Measurements from ENCODE around the gene CDH19.

CDH19 gene

GRCh38 chr18:66533693-66534092, 70.2 kb downstream of the CDH19 start:
- no peaks in the 10 kb centered on the region for H4K20me1 ChIP-seq (ENCODE audit: insufficient read depth, low read length)
- H3K27ac ChIP-seq (ENCODE audit: low read length), result no peak overlapping the region
- H3K9me3 ChIP-seq (ENCODE audit: insufficient read depth, low read length), result no peaks in the 10 kb centered on the region
- H3K4me3 ChIP-seq (ENCODE audit: low read length), result no peak overlapping the region
- H3K36me3 ChIP-seq (replicated peaks; ENCODE audit: low read depth, low read length), result no peaks in the 10 kb centered on the region
- no peaks in the 10 kb centered on the region for H3K4me1 ChIP-seq (ENCODE audit: low read length)
- peak overlapping the region; percentile 37; the same call in 1 of the 2 replicates for H2AFZ ChIP-seq (ENCODE audit: low read depth, low read length)
- H3K9ac ChIP-seq (ENCODE audit: low read length), result no peak overlapping the region
- no peaks in the 10 kb centered on the region for H3K79me2 ChIP-seq (ENCODE audit: low read length)
- no peak overlapping the region for H3K4me2 ChIP-seq (ENCODE audit: low read length)
- no peaks in the 10 kb centered on the region for H3K27me3 ChIP-seq (ENCODE audit: low read depth, low read length)
- TF ChIP-seq EZH2phosphoT487 (IDR thresholded peaks at IDR 0.05; ENCODE audit: low read depth), result no peak
- TF ChIP-seq CTCF (IDR thresholded peaks at IDR 0.05; ENCODE audit: low read depth, low read length), result peak; percentile 18; the same call in 1 of the 2 replicates

GRCh38 chr18:66523219-66523991, 80.5 kb downstream of the CDH19 start:
- Histone ChIP-seq H3K4me1 (ENCODE audit: low read length) (no peaks in the 10 kb centered on the region), H3K9ac (ENCODE audit: low read length) (no peak overlapping the region), H3K4me3 (ENCODE audit: low read length) (no peak overlapping the region), H3K9me3 (ENCODE audit: insufficient read depth, low read length) (no peaks in the 10 kb centered on the region), H2AFZ (ENCODE audit: low read depth, low read length) (peak overlapping the region; percentile 48), H3K27me3 (ENCODE audit: low read depth, low read length) (no peaks in the 10 kb centered on the region), H3K79me2 (ENCODE audit: low read length) (no peaks in the 10 kb centered on the region), H3K4me2 (ENCODE audit: low read length) (no peak overlapping the region), H4K20me1 (ENCODE audit: insufficient read depth, low read length) (no peaks in the 10 kb centered on the region), H3K27ac (ENCODE audit: low read length) (no peak overlapping the region), H3K36me3 (replicated peaks; ENCODE audit: low read depth, low read length) (no peaks in the 10 kb centered on the region)
- no peak for TF ChIP-seq EZH2phosphoT487 (IDR thresholded peaks at IDR 0.05; ENCODE audit: low read depth)
- TF ChIP-seq CTCF (IDR thresholded peaks at IDR 0.05; ENCODE audit: low read depth, low read length), result no peak

- no peaks in the 10 kb centered on the region for H4K20me1 ChIP-seq (ENCODE audit: insufficient read depth, low read length)
- H3K4me2 ChIP-seq (ENCODE audit: low read length), result no peak overlapping the region
- H3K79me2 ChIP-seq (ENCODE audit: low read length), result no peaks in the 10 kb centered on the region
- no peaks in the 10 kb centered on the region for H3K9me3 ChIP-seq (ENCODE audit: insufficient read depth, low read length)
- H3K36me3 ChIP-seq (replicated peaks; ENCODE audit: low read depth, low read length), result no peaks in the 10 kb centered on the region
- H3K4me1 ChIP-seq (ENCODE audit: low read length), result peaks cover 8% of the 10 kb centered on the region
- H3K27ac ChIP-seq (ENCODE audit: low read length), result no peak overlapping the region
- no peak overlapping the region for H2AFZ ChIP-seq (ENCODE audit: low read depth, low read length)
- no peak overlapping the region for H3K9ac ChIP-seq (ENCODE audit: low read length)
- no peaks in the 10 kb centered on the region for H3K27me3 ChIP-seq (ENCODE audit: low read depth, low read length)
- no peak for TF ChIP-seq EZH2phosphoT487 (IDR thresholded peaks at IDR 0.05; ENCODE audit: low read depth)
- TF ChIP-seq CTCF (IDR thresholded peaks at IDR 0.05; ENCODE audit: low read depth, low read length), result no peak
- no peak overlapping the region for H3K4me3 ChIP-seq (ENCODE audit: low read length)
Measured at GRCh38 chr18:66513996-66514395, 89.9 kb downstream of the CDH19 start.

GRCh38 chr18:66511792-66512191, 92.1 kb downstream of the CDH19 start:
- Histone ChIP-seq H2AFZ (ENCODE audit: low read depth, low read length) (peak overlapping the region; percentile 65; the same call in 1 of the 2 replicates), H3K4me2 (ENCODE audit: low read length) (no peak overlapping the region), H3K27ac (ENCODE audit: low read length) (no peak overlapping the region), H3K79me2 (ENCODE audit: low read length) (no peaks in the 10 kb centered on the region), H3K9me3 (ENCODE audit: insufficient read depth, low read length) (no peaks in the 10 kb centered on the region), H3K4me3 (ENCODE audit: low read length) (no peak overlapping the region), H4K20me1 (ENCODE audit: insufficient read depth, low read length) (no peaks in the 10 kb centered on the region), H3K9ac (ENCODE audit: low read length) (no peak overlapping the region), H3K4me1 (ENCODE audit: low read length) (peaks cover 8% of the 10 kb centered on the region), H3K36me3 (replicated peaks; ENCODE audit: low read depth, low read length) (no peaks in the 10 kb centered on the region), H3K27me3 (ENCODE audit: low read depth, low read length) (no peaks in the 10 kb centered on the region)
- TF ChIP-seq CTCF (IDR thresholded peaks at IDR 0.05; ENCODE audit: low read depth, low read length), result no peak
- no peak for TF ChIP-seq EZH2phosphoT487 (IDR thresholded peaks at IDR 0.05; ENCODE audit: low read depth)
